H9 (cell line): ENCODE data around the gene FAM120C. TPM values are rescaled to one million over a fixed set of nuclear protein-coding genes. Genes with fewer than 3 reads are reported as not detected.

ENCODE experiments used
- DNase-seq: peaks from one replicate; pipeline ENCODE4 v3.0.0-alpha.2; 2017
- H2AFZ ChIP-seq: one replicate; pipeline ENCODE4 v1.6.1; 2013; ENCODE audit warnings: mild to moderate bottlenecking, low read length, control low read depth, moderate library complexity
- H2AK5ac ChIP-seq: 2 replicates; pipeline ENCODE4 v1.6.1; 2013; ENCODE audit warnings: low read length, control low read depth, mixed read lengths; ENCODE audit not compliant: insufficient read length
- H2BK120ac ChIP-seq: one replicate; pipeline ENCODE4 v1.6.1; 2013; ENCODE audit warnings: low read depth, mild to moderate bottlenecking, low read length, control low read depth, inconsistent platforms; ENCODE audit not compliant: poor library complexity, severe bottlenecking
- H2BK12ac ChIP-seq: 2 replicates; pipeline ENCODE4 v1.6.1; 2013; ENCODE audit warnings: low read length, control low read depth, mixed read lengths, low read depth; ENCODE audit not compliant: insufficient read length
- H2BK15ac ChIP-seq: 2 replicates; pipeline ENCODE4 v1.6.1; 2013; ENCODE audit warnings: low read depth, low read length, control low read depth
- H2BK20ac ChIP-seq: one replicate; pipeline ENCODE4 v1.6.1; 2013; ENCODE audit warnings: low read depth, mild to moderate bottlenecking, low read length, control low read depth, inconsistent platforms; ENCODE audit not compliant: poor library complexity, severe bottlenecking
- H2BK5ac ChIP-seq: 2 replicates; pipeline ENCODE4 v1.6.1; 2013; ENCODE audit warnings: low read length, control low read depth, mixed read lengths; ENCODE audit not compliant: insufficient read length
- H3K14ac ChIP-seq: 2 replicates; pipeline ENCODE4 v1.6.1; 2013; ENCODE audit warnings: low read length, control low read depth; ENCODE audit not compliant: insufficient read depth
- H3K18ac ChIP-seq: 2 replicates; pipeline ENCODE4 v1.6.1; 2013; ENCODE audit warnings: low read depth, mild to moderate bottlenecking, mixed read lengths, low read length, control low read depth; ENCODE audit not compliant: insufficient read length
- H3K23ac ChIP-seq: 2 replicates; pipeline ENCODE4 v1.6.1; 2013; ENCODE audit warnings: low read length, control low read depth, mixed read lengths, low read depth; ENCODE audit not compliant: insufficient read length
- H3K23me2 ChIP-seq: 2 replicates; pipeline ENCODE4 v1.6.1; 2013; ENCODE audit warnings: low read depth, mild to moderate bottlenecking, mixed read lengths, low read length, control low read depth; ENCODE audit not compliant: insufficient read length, poor library complexity, severe bottlenecking
- H3K27ac ChIP-seq: 2 replicates; pipeline ENCODE4 v1.5.1; 2013; ENCODE audit warnings: low read length, control low read depth, mixed read lengths, low read depth; ENCODE audit not compliant: insufficient read length
- H3K27me3 ChIP-seq: 2 replicates; pipeline ENCODE4 v1.6.1; 2013; ENCODE audit warnings: low read length, control low read depth, inconsistent platforms; ENCODE audit not compliant: insufficient read depth
- H3K4ac ChIP-seq: 2 replicates; pipeline ENCODE4 v1.6.1; 2013; ENCODE audit warnings: low read depth, mild to moderate bottlenecking, control low read depth, inconsistent platforms, low read length, moderate library complexity
- H3K4me1 ChIP-seq: 2 replicates; pipeline ENCODE4 v1.6.1; 2013; ENCODE audit warnings: low read length, control low read depth, inconsistent platforms; ENCODE audit not compliant: insufficient read depth
- H3K4me2 ChIP-seq: 2 replicates; pipeline ENCODE4 v1.6.1; 2013; ENCODE audit warnings: low read length, control low read depth, mixed read lengths; ENCODE audit not compliant: insufficient read length, insufficient read depth
- H3K56ac ChIP-seq: 2 replicates; pipeline ENCODE4 v1.6.1; 2013; ENCODE audit warnings: low read depth, mild to moderate bottlenecking, mixed read lengths, low read length, control low read depth; ENCODE audit not compliant: insufficient read length
- H3K79me1 ChIP-seq: 2 replicates; pipeline ENCODE4 v1.6.1; 2013; ENCODE audit warnings: low read depth, mild to moderate bottlenecking, moderate library complexity, low read length, control low read depth, inconsistent platforms; ENCODE audit not compliant: insufficient read depth, poor library complexity, severe bottlenecking
- H3K79me2 ChIP-seq: 2 replicates; pipeline ENCODE4 v1.6.1; 2013; ENCODE audit warnings: low read length, control low read depth, inconsistent platforms; ENCODE audit not compliant: insufficient read depth
- H3K9ac ChIP-seq: 2 replicates; pipeline ENCODE4 v1.6.1; 2013; ENCODE audit warnings: low read length, control low read depth, mixed read lengths; ENCODE audit not compliant: insufficient read length; ENCODE audit errors: extremely low read depth
- H3K9me3 ChIP-seq: one replicate; pipeline ENCODE4 v1.6.1; 2013; ENCODE audit warnings: low read depth, low read length, inconsistent platforms; ENCODE audit not compliant: control insufficient read depth
- H3T11ph ChIP-seq: one replicate; pipeline ENCODE4 v1.6.1; 2013; ENCODE audit warnings: mild to moderate bottlenecking, low read length, control low read depth, inconsistent platforms
- H4K20me1 ChIP-seq: one replicate; pipeline ENCODE4 v1.6.1; 2013; ENCODE audit not compliant: control insufficient read depth, insufficient read length, insufficient read depth
- H4K5ac ChIP-seq: 2 replicates; pipeline ENCODE4 v1.6.1; 2013; ENCODE audit warnings: low read depth, mild to moderate bottlenecking, mixed read lengths, low read length, control low read depth; ENCODE audit not compliant: insufficient read length
- H4K8ac ChIP-seq: replicated peaks from 2 replicates; pipeline ENCODE4 v1.6.1; 2013; ENCODE audit warnings: low read length, control low read depth, mixed read lengths, low read depth; ENCODE audit not compliant: insufficient read length
- H4K91ac ChIP-seq: 2 replicates; pipeline ENCODE4 v1.6.1; 2013; ENCODE audit warnings: low read depth, mild to moderate bottlenecking, moderate library complexity, mixed read lengths, low read length, control low read depth; ENCODE audit not compliant: insufficient read length
- H3K27ac Mint-ChIP-seq, 3 experiments: 2 replicates in 2 of 3; 3 replicates in 1 of 3; pipeline ENCODE4 v1.8.0; 2020 to 2021; ENCODE audit warnings: mixed read lengths in 3 of 3, mild to moderate bottlenecking in 1 of 3, moderate library complexity in 1 of 3
- H3K27me3 Mint-ChIP-seq: 2 replicates; pipeline ENCODE4 v1.8.0; 2021; ENCODE audit warnings: low read depth, mild to moderate bottlenecking, moderate library complexity, mixed read lengths
- H3K36me3 Mint-ChIP-seq, 3 experiments: 2 replicates in 2 of 3; 3 replicates in 1 of 3; pipeline ENCODE4 v1.8.0; 2020 to 2021; ENCODE audit warnings: low read depth in 3 of 3, mixed read lengths in 3 of 3; ENCODE audit not compliant: insufficient read depth in 1 of 3
- H3K4me1 Mint-ChIP-seq, 2 experiments: 2 replicates each; pipeline ENCODE4 v1.8.0; 2020; ENCODE audit warnings: mixed read lengths in 2 of 2
- H3K4me3 Mint-ChIP-seq, 2 experiments: 2 replicates in 1 of 2; 3 replicates in 1 of 2; pipeline ENCODE4 v1.8.0; 2020 to 2021; ENCODE audit warnings: mild to moderate bottlenecking in 2 of 2, mixed read lengths in 2 of 2, moderate library complexity in 1 of 2
- H3K9me3 Mint-ChIP-seq, 2 experiments: 2 replicates in 1 of 2; 3 replicates in 1 of 2; pipeline ENCODE4 v1.8.0; 2020; ENCODE audit warnings: mild to moderate bottlenecking in 2 of 2, mixed read lengths in 2 of 2, moderate library complexity in 1 of 2
- CTCF ChIP-seq: fragments of 200-600 bp; sonication (generic); conservative IDR thresholded peaks from 3 replicates; pipeline ENCODE4 v1.8.0; 2021; ENCODE audit warnings: antibody characterized with exemption, mild to moderate bottlenecking
- WGBS: extraction: QIAGEN DNeasy Blood & Tissue Kit; methylation state at CpG from one replicate; pipeline ENCODE4 v1.1.7; 2013; ENCODE audit warnings: missing lambda C conversion rate, low lambda C conversion rate, mixed read lengths; ENCODE audit not compliant: insufficient read length; ENCODE audit errors: extremely low coverage; 5-methylcytosine and 5-hydroxymethylcytosine counted together
- total RNA-seq: library from RNA; stranded (reverse); gene quantifications from 2 replicates; pipeline ENCODE4 v1.2.1, GENCODE V29; 2021

Gene FAM120C
- total RNA-seq, 1 experiment from 2014 or later = 9.2 TPM

DNA sequence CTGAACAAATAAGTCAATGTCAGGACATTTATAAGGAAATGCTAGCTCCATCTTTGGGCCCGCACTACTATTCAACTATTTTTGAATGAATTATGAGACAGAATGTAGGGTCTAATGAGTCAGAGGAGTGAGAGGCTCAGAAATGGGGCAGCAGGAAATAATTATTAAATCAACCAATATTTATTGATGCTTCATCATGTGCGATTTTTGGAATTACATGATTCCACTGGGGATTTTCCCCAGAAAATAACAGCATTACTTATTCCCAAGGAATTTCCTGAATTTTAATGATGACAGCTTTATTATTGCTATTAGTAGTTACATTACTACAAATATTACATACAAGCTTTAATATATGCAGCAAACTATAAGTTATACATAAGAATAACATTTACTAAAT lies 89.5 kb downstream of the FAM120C start:
- Histone ChIP-seq H4K5ac (no peak overlapping the region), H4K8ac (no peak overlapping the region), H3K4me2 (no peak overlapping the region), H3K79me1 (no peaks in the 10 kb centered on the region), H3K9ac (no peak overlapping the region), H3T11ph (no peak overlapping the region), H3K4me1 (no peaks in the 10 kb centered on the region), H3K79me2 (no peaks in the 10 kb centered on the region), H3K14ac (no peak overlapping the region), H3K56ac (no peak overlapping the region), H3K23ac (no peak overlapping the region), H3K27ac (no peak overlapping the region), H3K4ac (no peak overlapping the region), H3K23me2 (no peaks in the 10 kb centered on the region), H2BK5ac (no peak overlapping the region), H3K18ac (no peak overlapping the region), H4K20me1 (no peaks in the 10 kb centered on the region), H2BK15ac (no peak overlapping the region), H3K27me3 (no peaks in the 10 kb centered on the region), H2AK5ac (no peak overlapping the region), H2BK20ac (no peak overlapping the region), H2BK120ac (no peak overlapping the region), H2AFZ (no peak overlapping the region), H2BK12ac (no peak overlapping the region), H4K91ac (no peak overlapping the region), H3K9me3 (no peaks in the 10 kb centered on the region)
- whole genome bisulfite sequencing = no CpG with 5 or more reads among the region's 2 CpGs
- TF ChIP-seq CTCF = no peak
- Mint-ChIP-seq H3K27me3 (no peaks in the 10 kb centered on the region), H3K4me1 (peaks cover 0 to 2% of the 10 kb centered on the region in 2 experiments; a peak in 1 of 4 replicates), H3K9me3 (peaks cover 49 to 59% of the 10 kb centered on the region in 2 experiments), H3K4me3 (no peak overlapping the region), H3K27ac (no peak overlapping the region), H3K36me3 (peaks cover 0 to 6% (median 2%) of the 10 kb centered on the region in 3 experiments; a peak in 3 of 7 replicates)
- no peak for DNase-seq
